ENCODE data around the gene LYRM4. TPM values are rescaled to one million over a fixed set of nuclear protein-coding genes. Genes with fewer than 3 reads are reported as not detected.

LYRM4 gene
- total and polyA plus RNA-seq, 7 donors, result 11.3 to 21.1 (median 16.1) TPM

- intact Hi-C loops (cut with DNase I), result no loop called here
- Histone ChIP-seq H3K36me3 (ENCODE audit: insufficient read depth in 1 of 2, low read depth in 1 of 2) (no peaks in the 10 kb centered on the region), H3K27me3 (ENCODE audit: insufficient read depth in 3 of 3, low read length in 2 of 3) (peaks cover 0 to 3% (median 2%) of the 10 kb centered on the region in 3 donors), H3K9me3 (no peaks in the 10 kb centered on the region), H3K4me1 (no peaks in the 10 kb centered on the region), H3K27ac (no peak overlapping the region), H3K4me3 (no peak overlapping the region)
- WGBS, 3 donors, result 79 to 84% (median 79%) methylated on average over 7 of the region's 7 CpGs
- ATAC-seq (no peak), DNase-seq (no peak)
- TF ChIP-seq, protein P1, sequence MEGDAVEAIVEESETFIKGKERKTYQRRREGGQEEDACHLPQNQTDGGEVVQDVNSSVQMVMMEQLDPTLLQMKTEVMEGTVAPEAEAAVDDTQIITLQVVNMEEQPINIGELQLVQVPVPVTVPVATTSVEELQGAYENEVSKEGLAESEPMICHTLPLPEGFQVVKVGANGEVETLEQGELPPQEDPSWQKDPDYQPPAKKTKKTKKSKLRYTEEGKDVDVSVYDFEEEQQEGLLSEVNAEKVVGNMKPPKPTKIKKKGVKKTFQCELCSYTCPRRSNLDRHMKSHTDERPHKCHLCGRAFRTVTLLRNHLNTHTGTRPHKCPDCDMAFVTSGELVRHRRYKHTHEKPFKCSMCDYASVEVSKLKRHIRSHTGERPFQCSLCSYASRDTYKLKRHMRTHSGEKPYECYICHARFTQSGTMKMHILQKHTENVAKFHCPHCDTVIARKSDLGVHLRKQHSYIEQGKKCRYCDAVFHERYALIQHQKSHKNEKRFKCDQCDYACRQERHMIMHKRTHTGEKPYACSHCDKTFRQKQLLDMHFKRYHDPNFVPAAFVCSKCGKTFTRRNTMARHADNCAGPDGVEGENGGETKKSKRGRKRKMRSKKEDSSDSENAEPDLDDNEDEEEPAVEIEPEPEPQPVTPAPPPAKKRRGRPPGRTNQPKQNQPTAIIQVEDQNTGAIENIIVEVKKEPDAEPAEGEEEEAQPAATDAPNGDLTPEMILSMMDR (IDR thresholded peaks at IDR 0.05), result no peak
Measured at GRCh38 chr6:5093231-5094015, 167.3 kb downstream of the LYRM4 start.

GRCh38 chr6:5091210-5092069, 169.3 kb downstream of the LYRM4 start:
- ATAC-seq (no peak), DNase-seq (no peak)
- Histone ChIP-seq H3K4me1 (no peaks in the 10 kb centered on the region), H3K27ac (no peak overlapping the region), H3K27me3 (ENCODE audit: insufficient read depth in 3 of 3, low read length in 2 of 3) (peaks cover 0 to 15% (median 2%) of the 10 kb centered on the region in 3 donors), H3K9me3 (no peaks in the 10 kb centered on the region), H3K36me3 (ENCODE audit: insufficient read depth in 1 of 2, low read depth in 1 of 2) (no peaks in the 10 kb centered on the region), H3K4me3 (no peak overlapping the region)
- intact Hi-C loops (cut with DNase I), result no loop called here
- TF ChIP-seq, protein P1 (IDR thresholded peaks at IDR 0.05), result no peak
- WGBS, 3 donors, result 88 to 93% (median 90%) methylated on average over 10 of the region's 10 CpGs

DNA sequence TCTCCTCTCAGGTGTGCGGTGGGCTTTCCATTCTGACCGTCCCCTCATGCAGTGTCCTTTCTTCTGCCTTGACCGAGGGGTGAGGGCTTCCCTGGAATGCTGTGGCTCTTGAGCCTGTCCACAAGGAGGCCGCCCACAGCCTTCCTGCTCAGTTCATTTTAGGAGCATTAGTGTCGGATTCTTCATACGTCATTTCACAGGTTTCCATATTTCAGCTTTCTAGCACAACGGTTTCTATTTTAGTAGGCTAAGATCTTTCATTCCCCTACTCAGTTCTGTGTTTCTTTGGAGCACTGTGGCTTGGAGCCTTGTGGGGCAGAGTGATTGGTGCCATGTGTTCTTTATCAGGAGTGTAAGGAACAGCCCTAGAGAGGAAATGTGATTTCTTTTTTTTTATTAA, 170.1 kb downstream of the LYRM4 start:
- intact Hi-C loops (cut with DNase I), result no loop called here
- no peaks in the 10 kb centered on the region for H3K36me3 ChIP-seq (ENCODE audit: insufficient read depth in 1 of 2, low read depth in 1 of 2)
- DNase-seq, result no peak
- WGBS, 3 donors, result 79 to 81% (median 79%) methylated on average over 7 of the region's 7 CpGs
- H3K9me3 ChIP-seq, result no peaks in the 10 kb centered on the region
- H3K4me3 ChIP-seq, result no peak overlapping the region
- H3K4me1 ChIP-seq, result peaks cover 3% of the 10 kb centered on the region
- peaks cover 0 to 23% (median 2%) of the 10 kb centered on the region in 3 donors for H3K27me3 ChIP-seq (ENCODE audit: insufficient read depth in 3 of 3, low read length in 2 of 3)
- ATAC-seq, result no peak
- H3K27ac ChIP-seq, result no peak overlapping the region
- TF ChIP-seq, protein P1 (IDR thresholded peaks at IDR 0.05), result no peak

- no peaks in the 10 kb centered on the region for H3K9me3 ChIP-seq
- H3K27me3 ChIP-seq (ENCODE audit: insufficient read depth in 3 of 3, low read length in 2 of 3), result peaks cover 0 to 28% (median 3%) of the 10 kb centered on the region in 3 donors
- ATAC-seq, result no peak
- intact Hi-C loops (cut with DNase I), result no loop called here
- no peak overlapping the region for H3K27ac ChIP-seq
- WGBS, 3 donors, result 72 to 75% (median 75%) methylated on average over 5 of the region's 5 CpGs
- H3K36me3 ChIP-seq (ENCODE audit: insufficient read depth in 1 of 2, low read depth in 1 of 2), result no peaks in the 10 kb centered on the region
- H3K4me1 ChIP-seq, result peaks cover 3% of the 10 kb centered on the region
- TF ChIP-seq, protein P1 (IDR thresholded peaks at IDR 0.05), result no peak
- no peak for DNase-seq
- no peak overlapping the region for H3K4me3 ChIP-seq
Measured at GRCh38 chr6:5089481-5090438, 171.0 kb downstream of the LYRM4 start.
